Spinal cord (tissue), 10 donors: Measurements from ENCODE around the gene C1orf87. TPM values are rescaled to one million over a fixed set of nuclear protein-coding genes. Genes with fewer than 3 reads are reported as not detected.

Experiments used
- DNase-seq, 6 donors: peaks; one replicate each; pipeline versions ENCODE4 v3.0.0 to v3.0.0-alpha.2; 2013 to 2015; ENCODE audit warnings: low spot score in 6 of 6, low read depth in 4 of 6
- H3K27ac ChIP-seq: one replicate; pipeline ENCODE4 v1.5.1; 2013; ENCODE audit warnings: low read depth, low read length, control low read depth
- H3K27me3 ChIP-seq: one replicate; pipeline ENCODE4 v1.6.1; 2013; ENCODE audit warnings: low read length; ENCODE audit not compliant: control insufficient read depth, insufficient read depth
- H3K36me3 ChIP-seq: one replicate; pipeline ENCODE4 v1.6.1; 2013; ENCODE audit warnings: low read length; ENCODE audit not compliant: control insufficient read depth, insufficient read depth
- H3K4me1 ChIP-seq: one replicate; pipeline ENCODE4 v1.6.1; 2013; ENCODE audit warnings: low read length; ENCODE audit not compliant: control insufficient read depth, insufficient read depth
- H3K4me3 ChIP-seq: one replicate; pipeline ENCODE4 v1.5.1; 2013; ENCODE audit warnings: low read depth, low read length, control low read depth
- H3K9me3 ChIP-seq: one replicate; pipeline ENCODE4 v1.6.1; 2013; ENCODE audit warnings: low read length; ENCODE audit not compliant: control insufficient read depth, insufficient read depth
- WGBS: methylation state at CpG from one replicate; pipeline ENCODE4 v1.1.5; 2013; ENCODE audit warnings: missing lambda C conversion rate; ENCODE audit not compliant: insufficient coverage; 5-methylcytosine and 5-hydroxymethylcytosine counted together
- polyA plus RNA-seq, 2 donors: library from polyadenylated mRNA; unstranded; fragments of 120-200 nt; gene quantifications; one replicate each; pipeline ENCODE4 v1.2.1, GENCODE V29; 2013; ENCODE audit not compliant: insufficient read length in 2 of 2
- total RNA-seq, 2 donors: library from RNA; depleted of rRNA in 1 of 2; stranded (reverse); fragments of 120-200 nt in 1 of 2; fragments of >200 nt in 1 of 2; gene quantifications; one replicate each; pipeline versions ENCODE4 v1.2.3 to v1.2.4, GENCODE V29; 2013 to 2014
- donor health status: healthy.

C1orf87 gene
- total and polyA plus RNA-seq, 4 donors, result 1.1 to 3.2 (median 1.6) TPM

GRCh38 chr1:60010690-60011089 lies 62.9 kb downstream of the C1orf87 start:
- Histone ChIP-seq H3K27ac (no peak overlapping the region), H3K4me3 (no peak overlapping the region), H3K9me3 (no peaks in the 10 kb centered on the region), H3K27me3 (no peaks in the 10 kb centered on the region), H3K4me1 (no peaks in the 10 kb centered on the region), H3K36me3 (no peaks in the 10 kb centered on the region)
- DNase-seq, result no peak
- no CpG with 5 or more reads among the region's 1 CpG for WGBS

- WGBS, result 73% methylated on average over 3 of the region's 4 CpGs
- Histone ChIP-seq H3K36me3 (no peaks in the 10 kb centered on the region), H3K9me3 (no peaks in the 10 kb centered on the region), H3K4me3 (no peak overlapping the region), H3K4me1 (no peaks in the 10 kb centered on the region), H3K27me3 (no peaks in the 10 kb centered on the region), H3K27ac (no peak overlapping the region)
- no peak for DNase-seq
These were observed 65.1 kb downstream of the C1orf87 start for GRCh38 chr1:60008500-60008899.

- H3K4me3 ChIP-seq, result no peak overlapping the region
- WGBS, result 79% methylated on average over 3 of the region's 3 CpGs
- H3K36me3 ChIP-seq, result no peaks in the 10 kb centered on the region
- no peak overlapping the region for H3K27ac ChIP-seq
- no peaks in the 10 kb centered on the region for H3K9me3 ChIP-seq
- DNase-seq, result no peak
- no peaks in the 10 kb centered on the region for H3K4me1 ChIP-seq
- H3K27me3 ChIP-seq, result no peaks in the 10 kb centered on the region
These were observed 72.9 kb downstream of the C1orf87 start for GRCh38 chr1:60000625-60001024.

- WGBS, result no CpG with 5 or more reads among the region's 2 CpGs
- H3K4me1 ChIP-seq, result no peaks in the 10 kb centered on the region
- no peaks in the 10 kb centered on the region for H3K9me3 ChIP-seq
- no peak overlapping the region for H3K4me3 ChIP-seq
- no peaks in the 10 kb centered on the region for H3K27me3 ChIP-seq
- no peak for DNase-seq
- no peaks in the 10 kb centered on the region for H3K36me3 ChIP-seq
- H3K27ac ChIP-seq, result no peak overlapping the region
These were observed 73.8 kb downstream of the C1orf87 start for GRCh38 chr1:59999746-60000145.

GRCh38 chr1:59999006-59999405 lies 74.6 kb downstream of the C1orf87 start:
- no peaks in the 10 kb centered on the region for H3K4me1 ChIP-seq
- no peaks in the 10 kb centered on the region for H3K36me3 ChIP-seq
- WGBS, result no CpG with 5 or more reads among the region's 3 CpGs
- no peak for DNase-seq
- H3K27ac ChIP-seq, result no peak overlapping the region
- no peaks in the 10 kb centered on the region for H3K27me3 ChIP-seq
- no peak overlapping the region for H3K4me3 ChIP-seq
- H3K9me3 ChIP-seq, result no peaks in the 10 kb centered on the region

GRCh38 chr1:59997479-59998115 lies 76.0 kb downstream of the C1orf87 start:
- peak in 1 of 6 donors; percentile 31 for DNase-seq
- Histone ChIP-seq H3K27ac (no peak overlapping the region), H3K27me3 (no peaks in the 10 kb centered on the region), H3K36me3 (no peaks in the 10 kb centered on the region), H3K9me3 (no peaks in the 10 kb centered on the region), H3K4me1 (no peaks in the 10 kb centered on the region), H3K4me3 (no peak overlapping the region)
- 51% methylated on average over 2 of the region's 2 CpGs for WGBS

- Histone ChIP-seq H3K27me3 (no peaks in the 10 kb centered on the region), H3K4me1 (no peaks in the 10 kb centered on the region), H3K27ac (peak overlapping the region; percentile 45), H3K4me3 (no peak overlapping the region), H3K36me3 (no peaks in the 10 kb centered on the region), H3K9me3 (no peaks in the 10 kb centered on the region)
- WGBS, result no CpG with 5 or more reads among the region's 4 CpGs
- peak in 1 of 6 donors; percentile 53 for DNase-seq
These were observed 79.0 kb downstream of the C1orf87 start for GRCh38 chr1:59994302-59995198.

- no peak for DNase-seq
- WGBS, result no CpG with 5 or more reads among the region's 5 CpGs
- H3K9me3 ChIP-seq, result no peaks in the 10 kb centered on the region
- no peak overlapping the region for H3K27ac ChIP-seq
- no peak overlapping the region for H3K4me3 ChIP-seq
- H3K27me3 ChIP-seq, result no peaks in the 10 kb centered on the region
- H3K4me1 ChIP-seq, result no peaks in the 10 kb centered on the region
- H3K36me3 ChIP-seq, result no peaks in the 10 kb centered on the region
These were observed 81.3 kb downstream of the C1orf87 start for GRCh38 chr1:59992040-59992820.

GRCh38 chr1:59990470-59990869 lies 83.1 kb downstream of the C1orf87 start:
- Histone ChIP-seq H3K4me3 (no peak overlapping the region), H3K27me3 (no peaks in the 10 kb centered on the region), H3K27ac (peak overlapping the region; percentile 19), H3K4me1 (peaks cover 12% of the 10 kb centered on the region), H3K9me3 (no peaks in the 10 kb centered on the region), H3K36me3 (no peaks in the 10 kb centered on the region)
- DNase-seq, result peak in 2 of 6 donors; percentile 73 to 90
- WGBS, result 31% methylated on average over 5 of the region's 9 CpGs
